CD4-positive, alpha-beta T cell treated with Interleukin-10 for 1 hour (primary cell): Measurements from ENCODE around the gene SFPQ.
"Not testable (repeated sequence)": the region's sequence is repeated elsewhere in the genome, so short reads cannot be mapped to it uniquely, and the experiment has no call there.

Experiments used
- DNase-seq: peaks from one replicate; pipeline ENCODE4 v3.0.0-alpha.2; 2020

SFPQ gene

GRCh38 chr1:35186239-35186638, 6.7 kb downstream of the SFPQ start:
- no peak for DNase-seq

GRCh38 chr1:35185200-35185599, 7.7 kb downstream of the SFPQ start:
- no peak for DNase-seq

- DNase-seq = no peak
Observed at GRCh38 chr1:35184495-35185199, 8.3 kb downstream of the SFPQ start.

- no peak for DNase-seq
Observed at GRCh38 chr1:35181790-35182455, 11.0 kb downstream of the SFPQ start.

GRCh38 chr1:35180776-35181374, 12.1 kb downstream of the SFPQ start:
- no peak for DNase-seq

- no peak for DNase-seq
Observed at GRCh38 chr1:35179908-35180307, 13.0 kb downstream of the SFPQ start.

GRCh38 chr1:35178874-35179380, 14.0 kb downstream of the SFPQ start:
- no peak for DNase-seq

- DNase-seq = no peak
Observed at GRCh38 chr1:35178295-35178695, 14.7 kb downstream of the SFPQ start.

GRCh38 chr1:35177237-35177786, 15.6 kb downstream of the SFPQ start:
- DNase-seq = no peak

- no peak for DNase-seq
Observed at GRCh38 chr1:35175602-35176001, 17.3 kb downstream of the SFPQ start.

- DNase-seq = no peak
Observed at GRCh38 chr1:35175098-35175576, 17.8 kb downstream of the SFPQ start.

- no peak for DNase-seq
Observed at GRCh38 chr1:35173909-35174540, 18.9 kb downstream of the SFPQ start.

GRCh38 chr1:35173491-35173890, 19.5 kb downstream of the SFPQ start:
- no peak for DNase-seq

GRCh38 chr1:35172022-35172421, 20.9 kb downstream of the SFPQ start:
- DNase-seq = no peak

- no peak for DNase-seq
Observed at GRCh38 chr1:35171579-35171978, 21.4 kb downstream of the SFPQ start.

- DNase-seq = no peak
Observed at GRCh38 chr1:35164893-35165292, 28.1 kb downstream of the SFPQ start.

- DNase-seq = no peak
Observed at GRCh38 chr1:35151220-35151619, 41.7 kb downstream of the SFPQ start.

GRCh38 chr1:35145892-35146549, 46.9 kb downstream of the SFPQ start:
- DNase-seq = not testable (repeated sequence)

GRCh38 chr1:35143737-35144508, 49.0 kb downstream of the SFPQ start:
- DNase-seq = no peak

- not testable (repeated sequence) for DNase-seq
Observed at GRCh38 chr1:35142728-35143127, 50.2 kb downstream of the SFPQ start.

GRCh38 chr1:35142294-35142693, 50.7 kb downstream of the SFPQ start:
- not testable (repeated sequence) for DNase-seq

- DNase-seq = not testable (repeated sequence)
Observed at GRCh38 chr1:35137590-35137989, 55.4 kb downstream of the SFPQ start.
